ENCODE measurements around the gene TNNI2. TPM values are rescaled to one million over a fixed set of nuclear protein-coding genes. Genes with fewer than 3 reads are reported as not detected.

TNNI2 gene
- total and polyA plus RNA-seq, 7 experiments from 2014 or later = 0.46 to 8.8 (median 0.61) TPM; not detected in 4

DNA sequence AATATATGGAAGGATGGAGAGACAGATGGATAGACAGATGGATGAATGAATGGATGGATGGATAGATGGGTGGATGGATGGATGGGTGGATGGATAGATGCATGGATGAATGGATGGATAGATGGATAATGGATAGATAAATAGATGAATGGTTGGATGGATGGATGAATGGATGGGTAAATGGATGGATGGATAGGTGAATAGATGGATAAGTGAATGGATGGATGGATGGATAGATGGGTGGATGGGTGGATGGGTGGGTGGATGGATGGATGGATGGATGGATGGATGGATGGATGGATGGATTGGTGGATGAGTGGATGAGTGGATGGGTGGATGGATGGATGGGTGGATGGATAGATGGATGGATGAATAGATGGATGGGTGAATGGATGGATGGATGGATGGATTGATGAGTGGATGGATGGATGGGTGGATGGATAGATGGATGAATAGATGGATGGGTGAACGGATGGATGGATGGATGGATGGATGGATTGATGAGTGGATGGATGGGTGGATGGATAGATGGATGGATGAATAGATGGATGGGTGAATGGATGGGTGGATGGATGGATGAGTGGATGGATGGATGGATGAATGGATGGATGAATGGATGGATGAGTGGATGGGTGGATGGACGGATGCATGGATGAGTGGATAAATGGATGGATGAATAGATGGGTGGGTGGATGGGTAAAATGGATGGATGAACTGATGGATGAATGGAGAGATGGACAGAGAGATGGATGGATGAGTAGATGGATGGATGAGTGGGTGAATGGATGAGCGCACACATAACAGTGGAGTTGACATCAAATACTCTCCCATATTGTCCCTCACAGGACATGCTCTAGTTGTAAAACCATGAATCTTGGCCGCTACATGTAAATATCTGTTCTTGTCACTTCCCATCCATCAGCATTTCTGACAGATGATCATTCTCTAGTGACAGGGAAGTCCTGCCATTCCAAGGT, 22.9 kb downstream of the TNNI2 start:
- CTCF ChIA-PET = no interaction called here
- Mint-ChIP-seq H3K4me3 (no peak overlapping the region), H3K4me1 (peaks cover 0 to 38% (median 15%) of the 10 kb centered on the region in 7 donors), H3K27me3 (no peaks in the 10 kb centered on the region), H3K27ac (no peak overlapping the region), H3K36me3 (peaks cover 0 to 4% (median 0%) of the 10 kb centered on the region in 5 donors), H3K9me3 (no peaks in the 10 kb centered on the region)
- Histone ChIP-seq H3K27me3 (ENCODE audit: control insufficient read depth in 2 of 2, insufficient read depth in 2 of 2, low read length in 2 of 2) (no peaks in the 10 kb centered on the region), H3K36me3 (ENCODE audit: control insufficient read depth in 2 of 3, insufficient read depth in 3 of 3, low read length in 3 of 3) (peaks cover 0 to 48% (median 0%) of the 10 kb centered on the region in 3 experiments), H3K27ac (ENCODE audit: low read depth, low read length) (peak overlapping the region; percentile 31), H3K4me3 (ENCODE audit: low read length) (no peak overlapping the region), H3K4me1 (ENCODE audit: control insufficient read depth in 2 of 2, insufficient read depth in 2 of 2, low read length in 2 of 2) (peaks cover 25 to 28% of the 10 kb centered on the region in 2 donors), H3K9me3 (ENCODE audit: control insufficient read depth in 2 of 3, low read length in 3 of 3) (no peaks in the 10 kb centered on the region)
- DNase-seq (no peak), ATAC-seq (no peak)
- intact Hi-C loops (cut with micrococcal nuclease) = no loop called here
- POLR2A ChIA-PET = no interaction called here

DNA sequence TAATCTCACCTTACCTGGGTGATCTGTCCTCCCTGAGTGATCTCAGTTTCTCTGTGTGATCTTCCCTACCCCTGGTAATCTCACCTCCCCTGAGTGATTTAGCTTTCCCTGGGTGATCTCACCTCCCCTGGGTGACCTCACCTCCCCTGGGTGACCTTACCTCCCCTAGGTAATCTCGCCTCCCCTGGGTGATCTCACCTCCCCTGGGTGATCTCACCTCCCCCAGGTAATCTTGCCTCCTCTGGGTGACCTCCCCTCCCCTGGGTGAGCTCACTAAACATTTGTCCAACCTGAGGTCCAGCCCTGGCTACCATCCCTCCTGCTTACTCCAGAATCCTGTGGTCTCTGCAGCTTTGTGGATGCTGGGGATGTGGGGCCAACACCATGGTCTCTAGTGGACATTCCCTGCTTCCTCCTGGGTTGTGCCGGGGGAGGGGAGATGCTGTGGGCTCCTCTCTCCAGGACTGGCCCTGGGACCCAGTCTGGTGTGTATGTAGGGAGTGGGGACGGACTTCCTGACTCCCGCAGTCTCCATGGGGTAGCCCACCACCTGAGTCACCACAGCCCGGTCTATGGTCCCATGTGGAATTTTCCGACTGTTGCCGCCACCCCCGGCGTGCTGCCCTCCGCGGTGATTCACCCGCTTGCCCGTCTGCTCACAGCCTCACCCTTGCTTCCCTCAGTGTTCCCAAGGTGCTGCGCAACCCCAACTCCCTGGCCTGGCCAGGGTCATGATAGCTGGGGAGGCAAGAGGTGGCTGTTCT, 24.0 kb downstream of the TNNI2 start:
- peaks cover 0 to 41% (median 0%) of the 10 kb centered on the region in 3 experiments for H3K36me3 ChIP-seq (ENCODE audit: control insufficient read depth in 2 of 3, insufficient read depth in 3 of 3, low read length in 3 of 3)
- H3K4me1 ChIP-seq (ENCODE audit: control insufficient read depth in 2 of 2, insufficient read depth in 2 of 2, low read length in 2 of 2) = peaks cover 25 to 28% of the 10 kb centered on the region in 2 donors
- CTCF ChIA-PET = interaction anchor here (1.0 kb wide), 1 partner anchor 29 kb away, joined by 3 read pairs; no protein-coding TSS in a partner anchor
- intact Hi-C loops (cut with micrococcal nuclease) = no loop called here
- no peak overlapping the region for H3K4me3 ChIP-seq (ENCODE audit: low read length)
- no peaks in the 10 kb centered on the region for H3K27me3 ChIP-seq (ENCODE audit: control insufficient read depth in 2 of 2, insufficient read depth in 2 of 2, low read length in 2 of 2)
- DNase-seq = no peak
- Mint-ChIP-seq H3K27me3 (no peaks in the 10 kb centered on the region), H3K4me1 (peaks cover 0 to 38% (median 15%) of the 10 kb centered on the region in 7 donors), H3K4me3 (peak overlapping the region in 1 of 10 donors; percentile 56), H3K9me3 (no peaks in the 10 kb centered on the region), H3K36me3 (peaks cover 0 to 4% (median 0%) of the 10 kb centered on the region in 5 donors), H3K27ac (peak overlapping the region in 3 of 9 donors; percentile 43 to 88 (median 47))
- H3K27ac ChIP-seq (ENCODE audit: low read depth, low read length) = peak overlapping the region; percentile 31
- peak; percentile 12 for ATAC-seq
- H3K9me3 ChIP-seq (ENCODE audit: control insufficient read depth in 2 of 3, low read length in 3 of 3) = no peaks in the 10 kb centered on the region
- POLR2A ChIA-PET = interaction anchor here (0.6 kb wide), 1 partner anchor 9 kb away, joined by 3 read pairs; no protein-coding TSS in a partner anchor

DNA sequence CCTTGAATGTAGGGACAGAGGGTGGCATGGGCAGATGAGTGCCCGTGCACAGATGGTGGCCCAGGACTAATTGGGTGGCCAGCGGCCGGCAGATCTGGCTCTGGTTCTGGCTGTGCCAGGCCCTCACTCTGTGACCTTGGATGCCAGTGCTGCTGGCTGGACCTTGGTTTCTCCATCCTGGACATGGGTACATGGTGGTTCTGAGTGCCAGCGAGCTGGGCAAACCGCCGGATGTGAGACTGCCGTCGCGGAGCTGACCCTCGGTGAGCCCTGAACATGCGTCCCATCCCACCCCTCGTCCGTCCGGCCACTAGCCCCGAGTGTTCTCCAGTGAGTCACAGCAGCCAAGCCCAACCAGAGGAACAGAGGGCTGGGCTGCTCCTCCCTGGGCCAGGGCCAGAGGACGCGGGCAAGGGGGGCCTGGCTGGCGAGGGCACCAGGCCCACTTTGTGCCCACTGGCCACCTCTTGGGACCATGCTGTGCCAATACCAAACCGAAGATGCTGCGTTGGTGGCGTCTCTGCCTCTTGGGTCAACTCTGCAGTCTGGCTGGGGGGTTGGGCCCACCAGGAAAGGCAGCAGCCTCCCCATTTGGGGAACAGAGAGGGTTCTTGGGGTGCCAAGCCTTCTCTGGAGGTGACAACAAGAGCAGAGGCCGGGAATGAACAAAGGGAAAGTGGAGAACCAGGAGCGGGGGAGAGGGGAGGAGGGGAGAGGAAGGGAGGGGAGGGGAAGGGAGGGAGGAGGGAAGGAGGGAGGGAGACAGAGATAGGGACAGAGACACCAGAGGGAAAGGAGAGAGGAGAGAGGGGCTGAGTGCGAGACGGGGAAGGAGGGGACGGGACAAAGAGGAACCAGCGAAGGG, 24.8 kb downstream of the TNNI2 start:
- POLR2A ChIA-PET = interaction anchor here (0.6 kb wide), 1 partner anchor 10 kb away, joined by 3 read pairs; no protein-coding TSS in a partner anchor
- Histone ChIP-seq H3K27me3 (ENCODE audit: control insufficient read depth in 2 of 2, insufficient read depth in 2 of 2, low read length in 2 of 2) (no peaks in the 10 kb centered on the region), H3K4me3 (ENCODE audit: low read length) (no peak overlapping the region), H3K9me3 (ENCODE audit: control insufficient read depth in 2 of 3, low read length in 3 of 3) (no peaks in the 10 kb centered on the region), H3K27ac (ENCODE audit: low read depth, low read length) (peak overlapping the region; percentile 33), H3K36me3 (ENCODE audit: control insufficient read depth in 2 of 3, insufficient read depth in 3 of 3, low read length in 3 of 3) (peaks cover 0 to 39% (median 0%) of the 10 kb centered on the region in 3 experiments), H3K4me1 (ENCODE audit: control insufficient read depth in 2 of 2, insufficient read depth in 2 of 2, low read length in 2 of 2) (peaks cover 26 to 32% of the 10 kb centered on the region in 2 donors)
- peak overlapping the region in 4 of 9 donors; percentile 32 to 88 (median 60) for H3K27ac Mint-ChIP-seq
- CTCF ChIA-PET = interaction anchor here (1.0 kb wide), 1 partner anchor 30 kb away, joined by 3 read pairs; no protein-coding TSS in a partner anchor
- H3K4me3 Mint-ChIP-seq = no peak overlapping the region
- no peaks in the 10 kb centered on the region for H3K9me3 Mint-ChIP-seq
- DNase-seq (no peak), ATAC-seq (peak; percentile 83)
- intact Hi-C loops (cut with micrococcal nuclease) = no loop called here
- H3K4me1 Mint-ChIP-seq = peaks cover 0 to 39% (median 14%) of the 10 kb centered on the region in 7 donors
- H3K27me3 Mint-ChIP-seq = no peaks in the 10 kb centered on the region
- H3K36me3 Mint-ChIP-seq = peaks cover 0 to 4% (median 0%) of the 10 kb centered on the region in 5 donors

DNA sequence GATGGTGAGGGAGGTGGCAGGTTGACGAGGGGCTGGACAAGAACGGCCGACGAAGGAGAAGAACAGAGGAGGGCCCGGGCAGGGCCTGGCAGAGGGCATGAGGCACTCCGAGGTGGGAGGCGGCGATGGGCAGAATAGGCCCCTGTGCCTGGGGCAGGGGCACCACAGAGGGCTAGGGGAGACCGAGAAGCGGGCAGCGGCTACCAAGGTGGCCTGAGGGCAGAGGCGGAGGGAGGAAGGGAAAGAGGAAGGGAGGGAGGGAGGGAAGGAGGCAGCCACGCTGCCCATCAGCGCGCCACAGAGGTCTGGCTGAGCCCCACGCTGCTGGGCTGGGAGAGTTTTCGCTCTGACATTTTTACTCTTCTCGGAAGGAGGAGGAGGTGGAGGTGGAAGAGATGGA, 25.4 kb downstream of the TNNI2 start:
- Histone ChIP-seq H3K27me3 (ENCODE audit: control insufficient read depth in 2 of 2, insufficient read depth in 2 of 2, low read length in 2 of 2) (no peaks in the 10 kb centered on the region), H3K27ac (ENCODE audit: low read depth, low read length) (no peak overlapping the region), H3K4me3 (ENCODE audit: low read length) (no peak overlapping the region), H3K36me3 (ENCODE audit: control insufficient read depth in 2 of 3, insufficient read depth in 3 of 3, low read length in 3 of 3) (peaks cover 0 to 33% (median 0%) of the 10 kb centered on the region in 3 experiments), H3K9me3 (ENCODE audit: control insufficient read depth in 2 of 3, low read length in 3 of 3) (no peaks in the 10 kb centered on the region), H3K4me1 (ENCODE audit: control insufficient read depth in 2 of 2, insufficient read depth in 2 of 2, low read length in 2 of 2) (peaks cover 26 to 38% of the 10 kb centered on the region in 2 donors)
- Mint-ChIP-seq H3K4me3 (no peak overlapping the region), H3K27me3 (no peaks in the 10 kb centered on the region), H3K4me1 (peaks cover 5 to 39% (median 16%) of the 10 kb centered on the region in 7 donors), H3K36me3 (peaks cover 0 to 4% (median 0%) of the 10 kb centered on the region in 5 donors), H3K27ac (peak overlapping the region in 3 of 9 donors; percentile 32 to 72 (median 51)), H3K9me3 (no peaks in the 10 kb centered on the region)
- ChIA-PET CTCF (no interaction called here), POLR2A (no interaction called here)
- intact Hi-C loops (cut with micrococcal nuclease) = no loop called here
- DNase-seq (no peak), ATAC-seq (no peak)

DNA sequence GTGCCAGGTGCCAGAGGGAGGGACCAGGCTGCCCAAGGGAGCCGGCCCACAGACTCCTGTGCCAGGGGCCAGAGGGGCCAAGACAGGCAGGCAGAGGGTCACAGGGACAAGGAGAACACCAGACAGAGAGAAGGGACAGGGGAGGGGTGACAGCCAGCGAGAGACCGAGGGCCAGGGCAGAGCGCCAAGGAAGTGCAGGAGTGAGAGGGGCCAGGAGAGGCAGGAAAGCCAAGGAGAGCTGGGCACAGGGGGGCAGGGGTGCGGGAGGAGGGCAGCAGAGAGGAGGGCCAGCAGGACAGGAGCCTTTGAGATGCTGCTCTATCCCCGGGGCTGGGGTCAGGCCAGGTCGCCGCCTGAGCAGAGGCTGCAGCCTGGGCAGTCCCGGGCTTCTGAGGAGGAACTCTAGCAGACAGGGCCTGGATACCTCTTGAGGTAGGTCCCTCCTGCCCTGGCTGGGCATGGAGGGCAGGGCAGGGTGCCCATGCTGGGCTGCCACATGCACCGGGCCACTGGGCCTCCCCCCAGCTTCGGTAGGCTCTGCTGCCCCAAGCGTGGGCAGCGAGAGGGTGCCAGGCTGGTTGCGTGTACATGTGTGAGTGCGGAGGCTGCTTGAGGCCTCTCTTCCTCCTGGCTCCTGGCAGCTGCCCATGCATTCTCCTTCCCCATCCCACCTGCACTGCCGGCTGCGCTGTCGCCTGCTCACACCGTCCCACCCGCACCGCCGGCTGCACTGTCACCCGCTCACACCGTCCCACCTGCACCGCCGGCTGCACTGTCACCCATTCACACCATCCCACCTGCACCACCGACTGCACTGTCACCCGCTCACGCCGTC, 26.3 kb downstream of the TNNI2 start:
- H3K27me3 Mint-ChIP-seq = no peaks in the 10 kb centered on the region
- ChIA-PET CTCF (interaction anchor here (1.3 kb wide), 1 partner anchor 171 kb away, joined by 4 read pairs; no protein-coding TSS in a partner anchor), POLR2A (interaction anchor here (1.4 to 7.0 kb wide), 2 partner anchors 12 kb away, joined by 3 to 91 read pairs; partner anchors contain the start of gene LSP1)
- Histone ChIP-seq H3K9me3 (ENCODE audit: control insufficient read depth in 2 of 3, low read length in 3 of 3) (no peaks in the 10 kb centered on the region), H3K4me3 (ENCODE audit: low read length) (no peak overlapping the region), H3K27me3 (ENCODE audit: control insufficient read depth in 2 of 2, insufficient read depth in 2 of 2, low read length in 2 of 2) (no peaks in the 10 kb centered on the region), H3K36me3 (ENCODE audit: control insufficient read depth in 2 of 3, insufficient read depth in 3 of 3, low read length in 3 of 3) (peaks cover 0 to 32% (median 0%) of the 10 kb centered on the region in 3 experiments), H3K4me1 (ENCODE audit: control insufficient read depth in 2 of 2, insufficient read depth in 2 of 2, low read length in 2 of 2) (peaks cover 33 to 41% of the 10 kb centered on the region in 2 donors), H3K27ac (ENCODE audit: low read depth, low read length) (no peak overlapping the region)
- peaks cover 0 to 4% (median 0%) of the 10 kb centered on the region in 5 donors for H3K36me3 Mint-ChIP-seq
- intact Hi-C loops (cut with micrococcal nuclease) = no loop called here
- no peak for DNase-seq
- no peaks in the 10 kb centered on the region for H3K9me3 Mint-ChIP-seq
- ATAC-seq = no peak
- H3K27ac Mint-ChIP-seq = peak overlapping the region in 4 of 9 donors; percentile 12 to 71 (median 62)
- peaks cover 13 to 46% (median 24%) of the 10 kb centered on the region in 7 donors for H3K4me1 Mint-ChIP-seq
- peak overlapping the region in 2 of 10 donors; percentile 32 to 58 for H3K4me3 Mint-ChIP-seq

Data from naive thymus-derived CD4-positive, alpha-beta T cell (primary cell).